HG02763 (cell line): Measurements from ENCODE around the gene C19orf67.

Experiments used
- ATAC-seq: cut with Tn5 transposase; IDR thresholded peaks from one replicate; pipeline ENCODE4 v1.9.1; 2021; ENCODE audit warnings: mild to moderate bottlenecking, moderate library complexity; ENCODE audit not compliant: unreplicated experiment

Gene C19orf67

DNA sequence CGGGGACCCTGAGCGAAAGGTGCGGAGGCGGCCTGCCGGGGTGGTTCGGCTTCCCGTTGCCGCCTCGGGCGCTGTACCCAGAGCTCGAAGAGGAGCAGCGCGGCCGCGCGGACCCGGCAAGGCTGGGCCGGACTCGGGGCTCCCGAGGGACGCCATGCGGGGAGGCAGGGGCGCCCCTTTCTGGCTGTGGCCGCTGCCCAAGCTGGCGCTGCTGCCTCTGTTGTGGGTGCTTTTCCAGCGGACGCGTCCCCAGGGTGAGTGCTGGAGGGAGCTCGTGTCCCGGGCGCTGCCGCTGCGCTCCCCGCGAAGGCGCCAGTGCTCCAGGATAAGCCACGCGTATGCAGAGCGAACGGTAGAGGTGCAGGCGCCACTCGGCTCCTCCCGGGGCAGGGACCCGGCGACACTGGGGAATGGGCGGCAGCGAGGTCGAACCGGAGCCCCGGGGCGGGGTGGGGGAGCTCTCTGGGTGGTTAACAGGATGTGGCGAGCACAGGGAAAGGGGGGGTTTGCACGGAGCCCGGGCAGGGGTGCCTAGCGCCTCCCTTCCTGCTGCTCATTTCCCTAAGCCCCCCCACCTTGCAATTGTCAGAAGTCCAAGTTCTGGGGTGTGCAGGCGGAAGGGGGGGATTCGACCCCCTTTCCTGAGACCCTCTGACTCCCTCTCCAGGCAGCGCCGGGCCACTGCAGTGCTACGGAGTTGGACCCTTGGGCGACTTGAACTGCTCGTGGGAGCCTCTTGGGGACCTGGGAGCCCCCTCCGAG is 53.7 kb downstream of the C19orf67 start, which contains the start of gene IL27RA:
TSS of gene IL27RA (plus strand) at position 44 of the 762 bp plus-strand sequence. CDS start at position 155, 111 bp downstream.
- ATAC-seq, result peak; percentile 55
